NCI-H748 treated with DMSO at 0.1 percent for 48 hours (cell line): Measurements from ENCODE around the gene ABCB8.

Experiments used
- DNase-seq: peaks from one replicate; lab custom pipeline; 2025; lab: John Stamatoyannopoulos, UW

Gene ABCB8

GRCh38 chr7:151028131-151028947, at the start of gene ABCB8:
TSS of gene ABCB8 (plus strand) at chr7:151028450. CDS start at chr7:151028516, 66 bp downstream.
- DNase-seq, result peak; percentile 96

DNA sequence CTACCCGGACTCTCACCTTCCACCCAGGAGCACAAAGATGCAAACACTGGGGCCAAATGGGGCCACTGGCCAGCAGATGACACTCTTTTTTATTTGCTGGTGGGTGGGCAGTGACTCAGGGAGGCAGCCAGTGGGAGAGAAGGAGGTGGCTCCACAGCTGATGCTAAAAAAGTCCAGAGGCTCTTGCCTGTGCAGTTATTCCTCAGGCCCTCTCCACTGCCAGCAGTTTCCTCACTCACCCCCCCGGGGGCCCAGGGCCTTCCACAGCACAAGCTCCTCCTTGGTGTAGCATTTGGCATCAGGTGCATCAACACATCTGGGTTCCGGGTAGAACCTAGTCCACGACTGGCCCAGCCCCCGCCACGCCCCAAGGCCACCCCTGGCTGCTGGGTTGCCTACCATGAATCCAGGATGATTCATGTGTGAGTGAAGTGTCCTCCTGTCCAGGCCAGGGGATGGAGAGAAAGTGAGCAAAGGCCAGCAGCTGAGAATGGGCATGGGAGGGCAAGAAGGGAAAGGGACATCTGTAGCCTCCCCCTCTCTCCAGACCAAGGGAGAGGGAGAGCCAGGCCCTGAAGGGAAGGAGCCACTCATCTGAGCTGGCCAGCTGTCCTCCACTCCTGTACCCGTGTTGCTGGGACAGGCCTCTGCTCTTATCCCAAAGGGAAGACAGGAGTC, 48.4 kb upstream of the ABCB8 start:
- no peak for DNase-seq

DNA sequence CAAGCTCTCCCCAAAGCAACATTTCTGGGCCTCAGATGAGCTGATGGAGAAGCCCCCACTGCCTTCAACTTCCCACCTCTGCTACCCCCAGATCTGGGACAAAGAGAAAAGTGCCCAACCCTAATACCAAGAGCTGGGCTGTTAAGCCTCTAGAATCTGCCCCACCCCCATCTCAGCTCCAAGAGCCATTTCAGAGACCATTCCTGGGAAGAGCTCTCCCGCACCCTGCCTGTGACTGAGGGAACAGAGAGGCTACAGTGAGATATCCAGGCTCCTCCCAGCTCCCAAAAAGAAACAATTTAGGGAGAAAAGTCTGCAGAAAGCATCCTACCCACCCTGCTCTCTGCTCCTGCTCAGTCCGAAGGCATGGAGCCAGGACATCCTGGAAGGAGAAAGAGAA, 47.6 kb upstream of the ABCB8 start:
- no peak for DNase-seq

GRCh38 chr7:150981644-150982043, 46.6 kb upstream of the ABCB8 start:
- no peak for DNase-seq

- DNase-seq, result no peak
Observed at GRCh38 chr7:150982351-150982750, 45.9 kb upstream of the ABCB8 start.

GRCh38 chr7:150983893-150984368, 44.3 kb upstream of the ABCB8 start:
- no peak for DNase-seq

- DNase-seq, result peak; percentile 66
Observed at GRCh38 chr7:150986099-150986512, 42.1 kb upstream of the ABCB8 start.

GRCh38 chr7:150986556-150986955, 41.7 kb upstream of the ABCB8 start:
- no peak for DNase-seq

- peak; percentile 43 for DNase-seq
Observed at GRCh38 chr7:150988230-150989226, 39.7 kb upstream of the ABCB8 start.

DNA sequence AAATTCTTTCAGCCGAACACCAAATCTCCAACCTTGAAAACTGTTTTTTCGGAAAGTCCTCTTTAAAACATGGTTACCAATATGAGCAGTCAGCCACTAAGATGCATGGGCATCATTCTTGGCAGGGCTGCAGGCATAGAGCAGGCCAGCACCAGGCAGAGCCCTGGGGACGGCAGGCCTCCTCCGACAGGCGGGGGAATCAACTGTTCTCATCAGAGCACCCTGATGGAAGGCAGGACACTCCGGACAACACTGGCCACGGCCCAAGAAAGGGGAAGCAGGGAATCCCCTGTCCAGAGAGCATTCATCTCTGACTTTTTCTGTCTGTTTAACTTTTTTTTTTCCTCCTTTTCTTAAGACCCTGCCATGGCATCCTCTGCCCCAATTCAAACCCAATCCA, 38.8 kb upstream of the ABCB8 start:
- DNase-seq, result no peak

GRCh38 chr7:150990416-150991186, 37.6 kb upstream of the ABCB8 start, which contains the start of gene NOS3:
TSS of gene NOS3 (plus strand) at chr7:150991017. CDS start at chr7:150993804, 2,787 bp downstream.
- DNase-seq, result no peak

- DNase-seq, result no peak
Observed at GRCh38 chr7:150992051-150992640, 36.1 kb upstream of the ABCB8 start.

DNA sequence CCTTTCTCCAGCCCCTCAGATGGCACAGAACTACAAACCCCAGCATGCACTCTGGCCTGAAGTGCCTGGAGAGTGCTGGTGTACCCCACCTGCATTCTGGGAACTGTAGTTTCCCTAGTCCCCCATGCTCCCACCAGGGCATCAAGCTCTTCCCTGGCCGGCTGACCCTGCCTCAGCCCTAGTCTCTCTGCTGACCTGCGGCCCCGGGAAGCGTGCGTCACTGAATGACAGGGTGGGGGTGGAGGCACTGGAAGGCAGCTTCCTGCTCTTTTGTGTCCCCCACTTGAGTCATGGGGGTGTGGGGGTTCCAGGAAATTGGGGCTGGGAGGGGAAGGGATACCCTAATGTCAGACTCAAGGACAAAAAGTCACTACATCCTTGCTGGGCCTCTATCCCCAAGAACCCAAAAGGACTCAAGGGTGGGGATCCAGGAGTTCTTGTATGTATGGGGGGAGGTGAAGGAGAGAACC, 35.4 kb upstream of the ABCB8 start:
- no peak for DNase-seq

- no peak for DNase-seq
Observed at GRCh38 chr7:150993511-150993910, 34.7 kb upstream of the ABCB8 start.

DNA sequence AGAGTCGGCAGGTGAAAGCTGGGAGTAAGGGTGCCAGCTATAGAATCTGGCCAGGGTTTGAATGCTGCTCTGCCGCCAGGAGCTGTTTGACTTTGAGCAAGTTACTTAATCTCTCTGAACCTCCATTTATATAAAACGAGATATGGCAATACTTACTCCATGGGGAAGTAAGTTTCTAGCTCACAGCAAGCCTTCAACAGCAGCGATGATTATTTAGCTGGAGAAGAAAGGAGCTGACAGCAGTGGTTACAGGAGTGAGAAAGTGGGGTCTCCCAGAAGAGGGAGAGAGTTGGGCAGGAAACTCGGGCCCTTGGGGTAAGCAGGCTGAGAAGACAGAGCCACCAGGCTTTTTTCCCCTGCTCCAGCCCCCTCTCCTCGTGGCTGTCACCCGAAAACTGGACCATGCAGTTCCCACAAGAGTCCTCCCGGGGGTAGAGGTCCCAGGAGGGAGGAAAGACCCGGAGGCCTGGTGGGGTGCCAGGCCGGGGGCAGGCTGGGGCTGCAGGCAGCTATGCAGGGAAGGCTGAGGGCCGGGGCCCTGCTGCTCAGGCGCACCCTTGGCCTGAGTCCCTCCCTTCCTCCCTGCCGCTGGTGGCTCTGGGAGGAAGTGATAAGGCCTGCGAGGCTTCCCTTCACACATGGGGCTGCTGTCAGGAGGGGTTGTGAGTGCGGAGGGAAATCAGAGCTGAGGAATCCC, 34.0 kb upstream of the ABCB8 start:
- no peak for DNase-seq

- no peak for DNase-seq
Observed at GRCh38 chr7:150994838-150995510, 33.3 kb upstream of the ABCB8 start.

GRCh38 chr7:150996376-150997074, 31.7 kb upstream of the ABCB8 start:
- no peak for DNase-seq

GRCh38 chr7:150997075-150997511, 31.2 kb upstream of the ABCB8 start:
- DNase-seq, result no peak

DNA sequence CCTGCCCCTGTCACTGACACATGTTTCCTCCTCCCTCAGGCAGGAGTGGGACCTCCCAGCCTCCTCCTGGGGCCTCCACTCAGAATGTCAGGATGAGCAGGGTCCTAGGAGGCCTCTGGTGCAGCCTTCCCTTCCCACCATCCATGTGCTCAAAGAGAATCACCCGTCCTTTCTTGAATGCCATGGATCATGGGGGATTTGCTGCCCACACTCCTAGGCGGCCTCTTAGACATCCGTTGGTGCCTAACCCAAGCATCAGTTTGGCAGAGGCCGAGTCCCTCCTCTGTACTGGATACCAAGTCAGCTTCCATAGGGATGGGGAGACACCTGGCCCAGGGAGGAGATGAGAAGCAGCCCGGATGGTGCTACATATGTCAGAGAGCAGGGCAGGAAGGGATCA, 30.4 kb upstream of the ABCB8 start:
- DNase-seq, result no peak
